Spleen (tissue), 7 donors: ENCODE results near the gene TMEM243.

ENCODE experiments used
- CTCF ChIP-seq, 11 experiments: fragments of 200-600 bp in 7 of 11; fragments of 450-650 bp in 4 of 11; sonication (generic) in 4 of 11; IDR thresholded peaks in 8 of 11; conservative IDR thresholded peaks in 3 of 11; 1 replicate in 7 of 11; 2 replicates in 4 of 11; pipeline versions ENCODE4 v1.4.0 to v1.8.0; 2016 to 2021; ENCODE audit warnings: antibody characterized with exemption in 11 of 11, inconsistent platforms in 4 of 11, mild to moderate bottlenecking in 1 of 11
- POLR2A ChIP-seq, 3 donors: fragments of 450-650 bp; IDR thresholded peaks; one replicate each; pipeline ENCODE4 v1.5.1; 2017; ENCODE audit warnings: antibody characterized with exemption in 3 of 3, mild to moderate bottlenecking in 1 of 3
- POLR2AphosphoS5 ChIP-seq, 3 donors: sonication (generic); formaldehyde crosslinking; IDR thresholded peaks; one replicate each; pipeline ENCODE4 v1.5.1; 2017; ENCODE audit warnings: antibody characterized with exemption in 3 of 3
- donor health status: DM: no; HTN: no; CAD: no; lungs with moderate emphysema.
- donor health status: DM: no; HTN: no; CAD: no.
- donor health status: DM: no; HTN: no; CAD: no.

- TF ChIP-seq CTCF (IDR thresholded peaks at IDR 0.05 in 8 of 11, conservative IDR thresholded peaks at IDR 0.05 in 3 of 11) (no peak), POLR2A (IDR thresholded peaks at IDR 0.05) (peak in 1 of 3 donors; percentile 11), POLR2AphosphoS5 (IDR thresholded peaks at IDR 0.05) (peak in 1 of 3 donors; percentile 81)
These were observed 562 bp downstream of the TMEM243 start for GRCh38 chr7:87218796-87219544.
